Progenitor cell of endocrine pancreas (in vitro differentiated cells): ENCODE measurements around the gene ACBD6. TPM values are rescaled to one million over a fixed set of nuclear protein-coding genes. Genes with fewer than 3 reads are reported as not detected.
A peak's percentile ranks its signal among the peaks of the same experiment; 100 is the strongest.

Experiments
- DNase-seq: peaks from one replicate; pipeline ENCODE4 v3.0.0; 2021; ENCODE audit warnings: low spot score; ENCODE audit not compliant: unreplicated experiment
- H3K27ac Mint-ChIP-seq: 2 replicates; pipeline ENCODE4 v1.8.0; 2021; ENCODE audit warnings: mild to moderate bottlenecking, moderate library complexity, mixed read lengths
- H3K27me3 Mint-ChIP-seq: 2 replicates; pipeline ENCODE4 v1.8.0; 2021; ENCODE audit warnings: mixed read lengths
- H3K36me3 Mint-ChIP-seq: 2 replicates; pipeline ENCODE4 v1.8.0; 2022; ENCODE audit warnings: mixed read lengths; ENCODE audit not compliant: insufficient read depth
- H3K4me1 Mint-ChIP-seq: 2 replicates; pipeline ENCODE4 v1.8.0; 2021; ENCODE audit warnings: low read depth, mixed read lengths
- H3K4me3 Mint-ChIP-seq: 2 replicates; pipeline ENCODE4 v1.8.0; 2021; ENCODE audit warnings: low read depth, mild to moderate bottlenecking, moderate library complexity, mixed read lengths
- H3K9me3 Mint-ChIP-seq: 2 replicates; pipeline ENCODE4 v1.8.0; 2021; ENCODE audit warnings: low read depth, mixed read lengths
- total RNA-seq: library from RNA; stranded (reverse); gene quantifications from 2 replicates; pipeline ENCODE4 v1.2.1, GENCODE V29; 2021
- TF ChIP-seq, protein P1 (sequence below): fragments of 200-600 bp; sonication (generic); IDR thresholded peaks from one replicate; pipeline ENCODE4 v1.5.0; 2021; ENCODE audit warnings: antibody characterized with exemption, mild to moderate bottlenecking; ENCODE audit not compliant: unreplicated experiment

ACBD6 gene
- total RNA-seq, 1 donor from 2014 or later: 54.2 TPM

DNA sequence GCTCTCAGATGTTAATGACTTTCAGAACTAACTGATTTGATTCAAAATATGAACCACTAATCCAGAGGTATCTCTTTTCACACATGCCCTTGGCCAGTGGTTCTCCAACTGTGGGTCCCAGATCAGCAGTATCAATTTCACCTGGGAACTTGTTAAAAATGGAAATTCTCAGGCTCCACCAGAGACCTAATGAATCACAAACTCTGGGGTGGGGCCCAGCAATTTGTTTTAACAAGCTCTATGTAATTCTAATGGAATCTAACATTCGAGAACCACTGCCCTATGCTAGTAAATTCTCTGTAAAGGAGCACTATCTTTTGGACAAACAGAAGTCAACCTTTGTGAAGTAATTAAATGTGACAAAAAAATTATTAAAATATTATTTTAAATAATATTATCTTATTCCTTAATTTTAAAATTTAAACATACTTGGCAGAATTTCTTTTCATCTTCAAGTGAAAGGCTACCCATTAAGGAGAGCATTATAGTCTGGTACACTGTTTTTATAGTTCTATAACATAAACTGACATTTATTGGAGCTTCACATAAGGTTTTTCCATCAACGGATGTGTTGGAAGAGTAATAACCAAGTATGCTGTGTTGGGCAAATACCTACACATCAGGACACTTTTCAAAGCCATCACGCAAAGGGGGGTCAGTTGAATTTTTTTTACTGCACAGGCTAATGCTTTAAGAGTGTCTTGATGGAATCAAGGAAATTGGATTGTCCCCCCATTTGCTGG, 141.9 kb downstream of the ACBD6 start:
- H3K9me3 Mint-ChIP-seq: no peaks in the 10 kb centered on the region
- H3K27ac Mint-ChIP-seq: no peak overlapping the region
- H3K4me3 Mint-ChIP-seq: no peak overlapping the region
- H3K4me1 Mint-ChIP-seq: no peaks in the 10 kb centered on the region
- no peak for DNase-seq
- TF ChIP-seq, protein P1, sequence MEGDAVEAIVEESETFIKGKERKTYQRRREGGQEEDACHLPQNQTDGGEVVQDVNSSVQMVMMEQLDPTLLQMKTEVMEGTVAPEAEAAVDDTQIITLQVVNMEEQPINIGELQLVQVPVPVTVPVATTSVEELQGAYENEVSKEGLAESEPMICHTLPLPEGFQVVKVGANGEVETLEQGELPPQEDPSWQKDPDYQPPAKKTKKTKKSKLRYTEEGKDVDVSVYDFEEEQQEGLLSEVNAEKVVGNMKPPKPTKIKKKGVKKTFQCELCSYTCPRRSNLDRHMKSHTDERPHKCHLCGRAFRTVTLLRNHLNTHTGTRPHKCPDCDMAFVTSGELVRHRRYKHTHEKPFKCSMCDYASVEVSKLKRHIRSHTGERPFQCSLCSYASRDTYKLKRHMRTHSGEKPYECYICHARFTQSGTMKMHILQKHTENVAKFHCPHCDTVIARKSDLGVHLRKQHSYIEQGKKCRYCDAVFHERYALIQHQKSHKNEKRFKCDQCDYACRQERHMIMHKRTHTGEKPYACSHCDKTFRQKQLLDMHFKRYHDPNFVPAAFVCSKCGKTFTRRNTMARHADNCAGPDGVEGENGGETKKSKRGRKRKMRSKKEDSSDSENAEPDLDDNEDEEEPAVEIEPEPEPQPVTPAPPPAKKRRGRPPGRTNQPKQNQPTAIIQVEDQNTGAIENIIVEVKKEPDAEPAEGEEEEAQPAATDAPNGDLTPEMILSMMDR: no peak
- H3K36me3 Mint-ChIP-seq: peaks cover 1% of the 10 kb centered on the region
- H3K27me3 Mint-ChIP-seq: no peaks in the 10 kb centered on the region

DNA sequence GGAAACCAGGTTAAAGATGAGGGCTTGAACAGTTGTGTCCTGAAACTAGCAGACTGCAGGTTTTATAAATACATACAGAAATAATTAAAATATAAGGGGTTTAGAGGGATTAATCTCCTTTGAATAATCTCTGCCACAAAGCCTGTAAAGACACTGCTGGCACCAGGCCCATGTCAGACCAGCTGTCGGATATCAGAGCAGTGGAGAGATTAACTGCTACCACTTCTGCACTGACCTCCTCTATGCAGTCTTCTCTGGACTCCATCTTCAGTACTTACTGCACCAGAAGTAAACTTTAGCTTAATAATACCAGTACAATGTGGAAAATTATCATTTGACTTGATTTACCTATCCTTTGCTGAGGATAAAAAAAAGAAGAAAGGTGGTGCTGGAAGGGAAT, 143.7 kb downstream of the ACBD6 start:
- H3K4me3 Mint-ChIP-seq: no peak overlapping the region

DNA sequence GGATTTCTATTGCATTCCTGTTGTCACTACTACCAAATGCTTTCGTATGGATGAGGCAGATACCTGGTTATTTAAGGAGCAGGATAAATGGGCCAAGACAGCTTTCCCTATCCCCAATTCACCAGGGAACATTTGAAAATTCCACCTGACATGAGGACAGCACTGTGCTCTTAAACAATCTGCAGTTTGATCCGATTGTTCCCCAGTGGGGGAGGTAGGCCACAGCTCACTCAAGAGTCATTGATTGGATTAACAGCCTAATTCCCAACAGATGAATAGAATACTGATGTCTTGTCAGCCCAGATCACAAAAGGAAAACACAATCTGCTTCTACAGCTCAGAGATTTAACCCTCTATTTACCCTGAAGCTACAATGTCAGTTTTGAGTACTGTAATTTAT, 148.4 kb downstream of the ACBD6 start:
- Mint-ChIP-seq H3K36me3 (peaks cover 1% of the 10 kb centered on the region), H3K27ac (peak overlapping the region; percentile 10), H3K4me1 (peaks cover 8% of the 10 kb centered on the region), H3K4me3 (no peak overlapping the region), H3K9me3 (no peaks in the 10 kb centered on the region), H3K27me3 (no peaks in the 10 kb centered on the region)
- TF ChIP-seq, protein P1: no peak
- DNase-seq: no peak

More for the DNA sequence above, 143.7 kb downstream of the ACBD6 start:
- peaks cover 4% of the 10 kb centered on the region for H3K4me1 Mint-ChIP-seq
- no peak overlapping the region for H3K27ac Mint-ChIP-seq
- peaks cover 1% of the 10 kb centered on the region for H3K36me3 Mint-ChIP-seq
- no peaks in the 10 kb centered on the region for H3K9me3 Mint-ChIP-seq
- TF ChIP-seq, protein P1: no peak
- H3K27me3 Mint-ChIP-seq: no peaks in the 10 kb centered on the region
- no peak for DNase-seq

DNA sequence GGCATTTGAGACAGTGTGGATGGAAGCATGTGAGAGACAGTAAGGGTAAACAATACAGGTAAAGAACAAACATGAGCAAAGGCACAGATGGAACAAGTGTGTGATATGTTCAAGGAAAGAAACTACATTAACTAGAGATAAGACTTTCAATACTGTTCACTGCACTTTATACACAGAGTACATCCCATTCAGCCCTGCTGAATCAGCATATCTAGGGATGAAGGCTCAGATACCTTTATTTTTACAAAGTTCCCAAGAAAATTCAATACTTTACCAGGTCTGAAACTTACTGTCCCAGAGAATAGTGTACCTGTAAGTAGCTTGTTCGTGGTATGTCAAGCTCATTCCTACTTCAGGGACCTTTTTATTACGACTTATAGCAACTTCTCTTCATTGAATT, 149.8 kb downstream of the ACBD6 start:
- no peak for DNase-seq

DNA sequence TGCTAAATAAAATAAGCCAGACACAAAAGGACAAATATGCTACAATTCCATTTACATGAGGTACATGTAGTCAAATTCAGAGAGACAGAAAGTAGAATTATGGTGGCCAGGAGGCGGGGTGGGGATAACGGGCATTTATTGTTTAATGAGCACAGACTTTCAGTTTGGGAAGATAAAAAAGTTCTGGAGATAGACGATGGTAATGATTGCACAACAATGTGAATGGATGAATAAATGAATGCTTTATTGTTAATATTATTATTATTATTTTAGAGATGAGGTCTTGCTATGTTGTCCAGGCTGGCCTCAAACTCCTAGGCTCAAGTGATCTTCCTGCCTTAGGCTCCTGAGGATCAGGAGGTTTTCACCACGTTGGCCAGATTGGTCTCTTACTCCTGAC, 150.4 kb downstream of the ACBD6 start:
- H3K4me1 Mint-ChIP-seq: peaks cover 8% of the 10 kb centered on the region
- no peak overlapping the region for H3K27ac Mint-ChIP-seq
- DNase-seq: no peak
- H3K36me3 Mint-ChIP-seq: peaks cover under 1% of the 10 kb centered on the region
- H3K27me3 Mint-ChIP-seq: no peaks in the 10 kb centered on the region
- TF ChIP-seq, protein P1: no peak
- no peaks in the 10 kb centered on the region for H3K9me3 Mint-ChIP-seq
- H3K4me3 Mint-ChIP-seq: no peak overlapping the region

More for the DNA sequence above, 149.8 kb downstream of the ACBD6 start:
- Mint-ChIP-seq H3K36me3 (no peaks in the 10 kb centered on the region), H3K4me3 (no peak overlapping the region), H3K27ac (no peak overlapping the region), H3K9me3 (no peaks in the 10 kb centered on the region), H3K27me3 (no peaks in the 10 kb centered on the region), H3K4me1 (peaks cover 8% of the 10 kb centered on the region)
- TF ChIP-seq, protein P1: no peak
